Bronchus fibroblast of lung (primary cell): ENCODE measurements around the gene LYPD8. TPM values are rescaled to one million over a fixed set of nuclear protein-coding genes. Genes with fewer than 3 reads are reported as not detected.

Experiments used
- total RNA-seq: library from RNA; depleted of rRNA; stranded (reverse); fragments of >200 nt; gene quantifications from 2 replicates; pipeline ENCODE4 v1.2.3, GENCODE V29; 2015

Gene LYPD8, protein sequence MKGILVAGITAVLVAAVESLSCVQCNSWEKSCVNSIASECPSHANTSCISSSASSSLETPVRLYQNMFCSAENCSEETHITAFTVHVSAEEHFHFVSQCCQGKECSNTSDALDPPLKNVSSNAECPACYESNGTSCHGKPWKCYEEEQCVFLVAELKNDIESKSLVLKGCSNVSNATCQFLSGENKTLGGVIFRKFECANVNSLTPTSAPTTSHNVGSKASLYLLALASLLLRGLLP
- total RNA-seq: not detected in 2 replicates

DNA sequence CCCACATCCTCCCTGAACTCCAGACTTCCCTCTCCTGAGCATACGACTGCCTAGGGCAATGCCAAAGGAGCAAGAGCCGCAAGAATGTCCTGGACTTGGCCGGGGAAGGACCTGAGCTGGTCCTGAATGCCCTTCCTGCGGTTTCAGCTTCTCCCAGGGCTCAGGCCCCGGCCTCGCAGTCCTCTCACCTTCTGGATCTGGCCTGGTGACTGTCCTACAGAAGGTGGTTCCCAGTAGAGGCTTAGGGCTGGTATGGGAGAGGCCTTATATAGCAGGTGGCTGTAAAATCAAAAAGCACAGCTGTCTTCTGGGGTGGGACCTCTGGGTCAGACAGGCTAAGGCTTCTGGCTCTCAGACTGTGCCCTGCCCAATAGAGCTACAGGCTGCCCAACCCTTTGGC is at the start of gene LYPD8:
TSS of gene LYPD8 (minus strand) at position 243 of the 400 bp plus-strand sequence. CDS start 4,678 bp downstream, outside the sequence.

DNA sequence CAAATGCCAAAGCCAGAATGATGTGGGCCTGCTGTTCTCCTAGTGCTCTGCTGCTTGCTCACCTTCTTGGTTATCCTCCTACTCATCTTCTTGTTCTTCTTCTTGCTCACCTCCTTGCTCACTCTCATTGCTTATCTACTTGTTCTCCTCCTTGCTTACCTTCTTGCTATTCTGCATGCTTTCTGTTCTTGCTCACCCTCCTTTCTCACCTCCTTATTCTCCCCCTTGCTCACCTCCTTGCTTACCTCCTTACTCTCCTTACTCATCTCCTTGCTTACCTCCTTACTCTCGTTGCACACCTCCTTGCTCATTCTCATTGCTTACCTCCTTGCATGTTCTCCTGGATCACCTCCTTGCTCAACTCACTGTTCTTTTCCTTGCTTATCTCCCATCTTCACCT is 52.8 kb downstream of the LYPD8 start, which contains the start of gene OR14I1:
TSS of gene OR14I1 (minus strand) at position 53 of the 400 bp plus-strand sequence.

Other genes starting within 250 kb of the LYPD8 start
- not detected in 2 replicates for gene OR2G6, start 247.7 kb downstream of the LYPD8 start, total RNA-seq
- gene OR2T29, start 193.0 kb downstream of the LYPD8 start, total RNA-seq: not detected in 2 replicates
- gene OR2T34, start 181.0 kb downstream of the LYPD8 start, total RNA-seq: not detected in 2 replicates
- not detected in 2 replicates for gene OR2T10, start 158.1 kb downstream of the LYPD8 start, total RNA-seq
- not detected in 2 replicates for gene OR2T11, start 120.7 kb downstream of the LYPD8 start, total RNA-seq
- not detected in 2 replicates for gene OR2T35, start 110.5 kb downstream of the LYPD8 start, total RNA-seq
- gene OR2T27, start 100.2 kb downstream of the LYPD8 start, total RNA-seq: not detected in 2 replicates
- not detected in 2 replicates for gene OR14I1, start 53.0 kb downstream of the LYPD8 start, total RNA-seq
- gene SH3BP5L, start 70.2 kb upstream of the LYPD8 start, total RNA-seq: 17.5 and 21.7 TPM in 2 replicates
- 14.7 and 15.0 TPM in 2 replicates for gene ZNF672, start 82.5 kb upstream of the LYPD8 start, total RNA-seq
- gene ZNF692, start 103.3 kb upstream of the LYPD8 start, total RNA-seq: 20.0 and 30.8 TPM in 2 replicates
- 3.3 and 3.4 TPM in 2 replicates for gene PGBD2, start 150.5 kb upstream of the LYPD8 start, total RNA-seq